ENCODE data around the gene ALDH3A2.

The ALDH3A2 gene

GRCh38 chr17:19703828-19704613 is 55.5 kb downstream of the ALDH3A2 start:
- TF ChIP-seq CTCF (IDR thresholded peaks at IDR 0.05; ENCODE audit: low read depth, low read length) = no peak
- H3K27ac ChIP-seq = peak overlapping the region; percentile 72
- peak; percentile 88 for DNase-seq
- H3K27me3 ChIP-seq (ENCODE audit: insufficient read depth, low read depth, severe bottlenecking) = no peaks in the 10 kb centered on the region
- no peak overlapping the region for H3K4me3 ChIP-seq (ENCODE audit: low read depth, low read length)
- H3K9me3 ChIP-seq (ENCODE audit: severe bottlenecking) = no peaks in the 10 kb centered on the region
- H3K36me3 ChIP-seq = no peaks in the 10 kb centered on the region

GRCh38 chr17:19705201-19705600 is 56.6 kb downstream of the ALDH3A2 start:
- no peak for DNase-seq
- Histone ChIP-seq H3K27me3 (ENCODE audit: insufficient read depth, low read depth, severe bottlenecking) (no peaks in the 10 kb centered on the region), H3K36me3 (no peaks in the 10 kb centered on the region), H3K4me3 (ENCODE audit: low read depth, low read length) (no peak overlapping the region), H3K9me3 (ENCODE audit: severe bottlenecking) (no peaks in the 10 kb centered on the region), H3K27ac (no peak overlapping the region)
- TF ChIP-seq CTCF (IDR thresholded peaks at IDR 0.05; ENCODE audit: low read depth, low read length) = no peak

- no peaks in the 10 kb centered on the region for H3K9me3 ChIP-seq (ENCODE audit: severe bottlenecking)
- TF ChIP-seq CTCF (IDR thresholded peaks at IDR 0.05; ENCODE audit: low read depth, low read length) = no peak
- no peaks in the 10 kb centered on the region for H3K36me3 ChIP-seq
- H3K27me3 ChIP-seq (ENCODE audit: insufficient read depth, low read depth, severe bottlenecking) = no peaks in the 10 kb centered on the region
- no peak for DNase-seq
- H3K27ac ChIP-seq = peak overlapping the region; percentile 53
- H3K4me3 ChIP-seq (ENCODE audit: low read depth, low read length) = no peak overlapping the region
Observed at GRCh38 chr17:19705771-19706770, 57.5 kb downstream of the ALDH3A2 start.

- DNase-seq = peak; percentile 78
- H3K9me3 ChIP-seq (ENCODE audit: severe bottlenecking) = no peaks in the 10 kb centered on the region
Observed at GRCh38 chr17:19706791-19707727, 58.5 kb downstream of the ALDH3A2 start.

More at GRCh38 chr17:19706791-19707727, 58.5 kb downstream of the ALDH3A2 start:
- H3K27me3 ChIP-seq (ENCODE audit: insufficient read depth, low read depth, severe bottlenecking) = no peaks in the 10 kb centered on the region
- TF ChIP-seq CTCF (IDR thresholded peaks at IDR 0.05; ENCODE audit: low read depth, low read length) = no peak
- no peak overlapping the region for H3K4me3 ChIP-seq (ENCODE audit: low read depth, low read length)
- no peaks in the 10 kb centered on the region for H3K36me3 ChIP-seq
- peak overlapping the region; percentile 53 for H3K27ac ChIP-seq
